Measurements from ENCODE around the gene PHKA1.

The PHKA1 gene

DNA sequence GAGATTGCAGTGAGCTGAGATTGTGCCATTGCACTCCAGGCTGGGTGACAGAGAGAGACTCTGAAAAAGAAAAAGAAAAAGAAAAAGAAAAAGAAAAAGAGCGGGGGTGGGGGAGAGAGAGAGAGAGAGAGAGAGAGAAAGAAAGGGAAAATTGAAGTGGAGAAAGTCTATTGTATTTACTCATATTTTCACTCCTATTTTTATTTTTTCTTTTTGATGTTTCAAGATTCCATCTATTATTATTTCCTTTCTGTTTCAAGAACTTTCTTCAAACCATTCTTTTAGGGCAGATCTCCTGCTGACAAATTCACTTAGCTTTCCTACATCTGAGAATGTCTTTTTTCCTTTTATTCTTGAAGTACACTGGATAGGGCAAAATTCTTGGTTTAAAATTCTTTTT is 83.9 kb downstream of the PHKA1 start:
- TF ChIP-seq RAD21 (IDR thresholded peaks at IDR 0.05; ENCODE audit: low read depth) (no peak), NFIC (IDR thresholded peaks at IDR 0.05) (no peak), FOXM1 (IDR thresholded peaks at IDR 0.05; ENCODE audit: borderline replicate concordance, low read depth) (no peak), TCF12 (IDR thresholded peaks at IDR 0.05; ENCODE audit: low read depth) (no peak), EP300 (IDR thresholded peaks at IDR 0.05; ENCODE audit: borderline replicate concordance) (no peak), CEBPB (IDR thresholded peaks at IDR 0.05) (no peak)
- TF ChIP-seq, protein P1, sequence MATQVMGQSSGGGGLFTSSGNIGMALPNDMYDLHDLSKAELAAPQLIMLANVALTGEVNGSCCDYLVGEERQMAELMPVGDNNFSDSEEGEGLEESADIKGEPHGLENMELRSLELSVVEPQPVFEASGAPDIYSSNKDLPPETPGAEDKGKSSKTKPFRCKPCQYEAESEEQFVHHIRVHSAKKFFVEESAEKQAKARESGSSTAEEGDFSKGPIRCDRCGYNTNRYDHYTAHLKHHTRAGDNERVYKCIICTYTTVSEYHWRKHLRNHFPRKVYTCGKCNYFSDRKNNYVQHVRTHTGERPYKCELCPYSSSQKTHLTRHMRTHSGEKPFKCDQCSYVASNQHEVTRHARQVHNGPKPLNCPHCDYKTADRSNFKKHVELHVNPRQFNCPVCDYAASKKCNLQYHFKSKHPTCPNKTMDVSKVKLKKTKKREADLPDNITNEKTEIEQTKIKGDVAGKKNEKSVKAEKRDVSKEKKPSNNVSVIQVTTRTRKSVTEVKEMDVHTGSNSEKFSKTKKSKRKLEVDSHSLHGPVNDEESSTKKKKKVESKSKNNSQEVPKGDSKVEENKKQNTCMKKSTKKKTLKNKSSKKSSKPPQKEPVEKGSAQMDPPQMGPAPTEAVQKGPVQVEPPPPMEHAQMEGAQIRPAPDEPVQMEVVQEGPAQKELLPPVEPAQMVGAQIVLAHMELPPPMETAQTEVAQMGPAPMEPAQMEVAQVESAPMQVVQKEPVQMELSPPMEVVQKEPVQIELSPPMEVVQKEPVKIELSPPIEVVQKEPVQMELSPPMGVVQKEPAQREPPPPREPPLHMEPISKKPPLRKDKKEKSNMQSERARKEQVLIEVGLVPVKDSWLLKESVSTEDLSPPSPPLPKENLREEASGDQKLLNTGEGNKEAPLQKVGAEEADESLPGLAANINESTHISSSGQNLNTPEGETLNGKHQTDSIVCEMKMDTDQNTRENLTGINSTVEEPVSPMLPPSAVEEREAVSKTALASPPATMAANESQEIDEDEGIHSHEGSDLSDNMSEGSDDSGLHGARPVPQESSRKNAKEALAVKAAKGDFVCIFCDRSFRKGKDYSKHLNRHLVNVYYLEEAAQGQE (IDR thresholded peaks at IDR 0.05; ENCODE audit: low read depth), result no peak
- TF ChIP-seq, protein P2, sequence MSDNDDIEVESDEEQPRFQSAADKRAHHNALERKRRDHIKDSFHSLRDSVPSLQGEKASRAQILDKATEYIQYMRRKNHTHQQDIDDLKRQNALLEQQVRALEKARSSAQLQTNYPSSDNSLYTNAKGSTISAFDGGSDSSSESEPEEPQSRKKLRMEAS (IDR thresholded peaks at IDR 0.05), result no peak

- TF ChIP-seq CEBPB (IDR thresholded peaks at IDR 0.05) (no peak), TCF12 (IDR thresholded peaks at IDR 0.05; ENCODE audit: low read depth) (no peak), EGR1 (IDR thresholded peaks at IDR 0.05) (no peak)
- TF ChIP-seq, protein P1 (IDR thresholded peaks at IDR 0.05; ENCODE audit: low read depth), result no peak
Measured at GRCh38 chrX:72624194-72624593, 89.9 kb downstream of the PHKA1 start.

- TF ChIP-seq FOXM1 (IDR thresholded peaks at IDR 0.05; ENCODE audit: borderline replicate concordance, low read depth) (no peak), EGR1 (IDR thresholded peaks at IDR 0.05) (no peak), EP300 (IDR thresholded peaks at IDR 0.05; ENCODE audit: borderline replicate concordance) (no peak), TAF1 (IDR thresholded peaks at IDR 0.05; ENCODE audit: low read depth) (no peak), TEAD4 (IDR thresholded peaks at IDR 0.05) (no peak), TCF12 (IDR thresholded peaks at IDR 0.05; ENCODE audit: low read depth) (no peak)
- TF ChIP-seq, protein P2 (IDR thresholded peaks at IDR 0.05), result no peak
Measured at GRCh38 chrX:72621625-72622485, 92.3 kb downstream of the PHKA1 start.

DNA sequence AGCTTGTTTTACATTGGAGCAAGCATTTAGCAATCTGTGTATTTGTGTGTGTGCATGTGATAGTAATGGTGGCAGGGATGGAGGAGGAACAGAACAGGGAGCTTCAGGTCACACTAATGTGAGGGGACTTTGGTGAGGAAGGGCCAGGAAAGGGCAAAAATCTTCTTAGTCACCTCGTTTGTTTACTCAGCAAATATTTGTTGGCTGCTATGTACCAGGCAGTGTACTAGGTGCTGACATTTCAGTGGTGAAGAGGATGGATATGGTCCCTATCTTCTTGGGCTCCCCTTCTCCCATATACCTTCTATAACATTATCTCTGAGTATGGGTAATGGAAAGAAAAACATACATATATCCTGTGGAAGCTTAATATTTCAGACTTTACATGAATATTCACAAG is 92.9 kb downstream of the PHKA1 start:
- TF ChIP-seq YY1 (IDR thresholded peaks at IDR 0.05; ENCODE audit: low read depth) (no peak), TEAD4 (IDR thresholded peaks at IDR 0.05) (no peak), USF1 (IDR thresholded peaks at IDR 0.05) (no peak), TCF12 (IDR thresholded peaks at IDR 0.05; ENCODE audit: low read depth) (no peak)

GRCh38 chrX:72620550-72621145 is 93.5 kb downstream of the PHKA1 start:
- no peak for TF ChIP-seq ZBTB7A (IDR thresholded peaks at IDR 0.05; ENCODE audit: low read depth)
- TF ChIP-seq NFIC (IDR thresholded peaks at IDR 0.05), result no peak
- no peak for TF ChIP-seq FOXM1 (IDR thresholded peaks at IDR 0.05; ENCODE audit: borderline replicate concordance, low read depth)
- TF ChIP-seq CREB1 (IDR thresholded peaks at IDR 0.05; ENCODE audit: low read depth), result no peak
- TF ChIP-seq TAF1 (IDR thresholded peaks at IDR 0.05; ENCODE audit: low read depth), result no peak
- TF ChIP-seq CEBPB (IDR thresholded peaks at IDR 0.05), result no peak
- TF ChIP-seq, protein P1 (IDR thresholded peaks at IDR 0.05; ENCODE audit: low read depth), result no peak
- TF ChIP-seq EP300 (IDR thresholded peaks at IDR 0.05; ENCODE audit: borderline replicate concordance), result no peak
- no peak for TF ChIP-seq TCF12 (IDR thresholded peaks at IDR 0.05; ENCODE audit: low read depth)
- TF ChIP-seq RAD21 (IDR thresholded peaks at IDR 0.05; ENCODE audit: low read depth), result no peak
- no peak for TF ChIP-seq EGR1 (IDR thresholded peaks at IDR 0.05)
- no peak for TF ChIP-seq YY1 (IDR thresholded peaks at IDR 0.05; ENCODE audit: low read depth)
- no peak for TF ChIP-seq TEAD4 (IDR thresholded peaks at IDR 0.05)
- TF ChIP-seq, protein P2 (IDR thresholded peaks at IDR 0.05), result no peak
- TF ChIP-seq USF1 (IDR thresholded peaks at IDR 0.05), result no peak

Measured in Ishikawa (cell line).